HepG2 (cell line): ENCODE results near the gene PGR.

ENCODE experiments used
- CTCF ChIP-seq: sonication (generic); formaldehyde crosslinking; IDR thresholded peaks from 2 replicates; pipeline ENCODE4 v1.5.0; 2020; ENCODE audit warnings: mild to moderate bottlenecking, missing genetic modification reagents, moderate library complexity
- EZH2 ChIP-seq: conservative IDR thresholded peaks from 2 replicates; pipeline ENCODE4 v1.6.1; 2012; ENCODE audit warnings: mild to moderate bottlenecking, low read depth, low read length, moderate library complexity
- FOXK1 ChIP-seq: sonication (generic); formaldehyde crosslinking; IDR thresholded peaks from 2 replicates; pipeline ENCODE4 v1.4.0; 2020; ENCODE audit warnings: low read depth, missing genetic modification reagents, borderline replicate concordance
- KLF16 ChIP-seq, 2 experiments: sonication (generic) in 1 of 2; formaldehyde crosslinking in 1 of 2; IDR thresholded peaks; 2 replicates each; pipeline versions ENCODE4 v1.6.1 to v1.8.0; 2016 to 2023; ENCODE audit warnings: missing genetic modification reagents in 2 of 2, missing compliant biosample characterization in 1 of 2
- POLR2AphosphoS5 ChIP-seq: IDR thresholded peaks from 2 replicates; pipeline ENCODE4 v1.6.1; 2012; ENCODE audit warnings: low read depth, low read length
- SIN3A ChIP-seq: IDR thresholded peaks from 2 replicates; pipeline ENCODE4 v1.6.1; 2011; ENCODE audit warnings: low read depth, mild to moderate bottlenecking, control low read depth, low read length, borderline replicate concordance
- SMC3 ChIP-seq: IDR thresholded peaks from 2 replicates; pipeline ENCODE4 v1.6.1; 2011; ENCODE audit warnings: low read length, improper control_type of control experiment
- SNAI1 ChIP-seq: sonication (generic); formaldehyde crosslinking; IDR thresholded peaks from 2 replicates; pipeline ENCODE4 v1.5.0; 2020; ENCODE audit warnings: mild to moderate bottlenecking, missing genetic modification reagents, borderline replicate concordance
- SNAPC2 ChIP-seq: sonication (generic); formaldehyde crosslinking; IDR thresholded peaks from 2 replicates; pipeline ENCODE4 v1.8.1; 2022; ENCODE audit warnings: mild to moderate bottlenecking, missing genetic modification reagents
- SOX6 ChIP-seq, 2 experiments: fragments of 450-650 bp in 1 of 2; sonication (generic) in 1 of 2; formaldehyde crosslinking in 1 of 2; IDR thresholded peaks; 2 replicates each; pipeline versions ENCODE4 v1.4.0 to v1.6.1; 2017 to 2020; ENCODE audit warnings: antibody characterized with exemption in 1 of 2, mild to moderate bottlenecking in 1 of 2, missing genetic modification reagents in 1 of 2
- SP1 ChIP-seq, 2 experiments: fragments of 450-650 bp in 1 of 2; sonication (generic) in 1 of 2; formaldehyde crosslinking in 1 of 2; IDR thresholded peaks; 2 replicates each; pipeline versions ENCODE4 v1.4.0 to v1.6.1; 2016 to 2020; ENCODE audit warnings: missing genetic modification reagents in 1 of 2
- ZSCAN12 ChIP-seq: sonication (generic); formaldehyde crosslinking; IDR thresholded peaks from 2 replicates; pipeline ENCODE4 v1.9.0; 2021; ENCODE audit warnings: mild to moderate bottlenecking, missing genetic modification reagents

GRCh38 chr11:100994966-100995365 is 134.6 kb downstream of the PGR start:
- TF ChIP-seq SIN3A (no peak), SNAPC2 (no peak), SNAI1 (CRISPR knock-in tag) (no peak), EZH2 (no peak), SOX6 (IDR thresholded peaks at IDR 0.05) (no peak), SOX6 (CRISPR knock-in tag; IDR thresholded peaks at IDR 0.05) (no peak), KLF16 (CRISPR knock-in tag; IDR thresholded peaks at IDR 0.05) (no peak), FOXK1 (CRISPR knock-in tag) (no peak), SMC3 (no peak), CTCF (no peak), ZSCAN12 (CRISPR knock-in tag) (no peak), SP1 (IDR thresholded peaks at IDR 0.05) (no peak), SP1 (CRISPR knock-in tag; IDR thresholded peaks at IDR 0.05) (no peak), POLR2AphosphoS5 (no peak)
